AG04450 (cell line): ENCODE data around the gene BSN. TPM values are rescaled to one million over a fixed set of nuclear protein-coding genes. Genes with fewer than 3 reads are reported as not detected.

Experiments
- CTCF ChIA-PET: fragments of 300-600, 350-600 bp; formaldehyde crosslinking; extraction: SDS; loops from one replicate; lab custom pipeline; 2022; ENCODE audit warnings: antibody characterized with exemption, inconsistent platforms; lab: Charles Lee
- POLR2A ChIA-PET: fragments of 350-600 bp; formaldehyde crosslinking; extraction: SDS; loops from one replicate; lab custom pipeline; 2021; ENCODE audit warnings: antibody characterized with exemption, inconsistent platforms; lab: Yijun Ruan, JAX
- DNase-seq: peaks from one replicate; pipeline ENCODE4 v3.0.0-alpha.2; 2011; ENCODE audit warnings: low read depth, low spot score
- H3K27ac ChIP-seq: one replicate; pipeline ENCODE4 v1.5.1; 2012; ENCODE audit warnings: low read depth, low read length, control low read depth
- H3K27me3 ChIP-seq: one replicate; pipeline ENCODE4 v1.6.0; 2012; ENCODE audit warnings: low read length; ENCODE audit not compliant: control insufficient read depth, insufficient read depth
- H3K4me3 ChIP-seq: 2 replicates; pipeline ENCODE4 v1.5.1; 2011; ENCODE audit warnings: mild to moderate bottlenecking, low read depth, low read length, control low read depth
- H3K9me3 ChIP-seq: 2 replicates; pipeline ENCODE4 v1.5.1; 2012; ENCODE audit warnings: low read length; ENCODE audit not compliant: control insufficient read depth, insufficient read depth
- CTCF ChIP-seq: IDR thresholded peaks from 2 replicates; pipeline ENCODE4 v1.5.1; 2011; ENCODE audit warnings: low read depth, low read length, control low read depth, inconsistent platforms
- polyA plus RNA-seq: library from polyadenylated mRNA; depleted of rRNA; stranded (reverse); fragments of >200 nt; gene quantifications from 2 replicates; pipeline ENCODE4 v1.2.3, GENCODE V29; 2011

BSN gene
- polyA plus RNA-seq, 1 experiment, result not detected

DNA sequence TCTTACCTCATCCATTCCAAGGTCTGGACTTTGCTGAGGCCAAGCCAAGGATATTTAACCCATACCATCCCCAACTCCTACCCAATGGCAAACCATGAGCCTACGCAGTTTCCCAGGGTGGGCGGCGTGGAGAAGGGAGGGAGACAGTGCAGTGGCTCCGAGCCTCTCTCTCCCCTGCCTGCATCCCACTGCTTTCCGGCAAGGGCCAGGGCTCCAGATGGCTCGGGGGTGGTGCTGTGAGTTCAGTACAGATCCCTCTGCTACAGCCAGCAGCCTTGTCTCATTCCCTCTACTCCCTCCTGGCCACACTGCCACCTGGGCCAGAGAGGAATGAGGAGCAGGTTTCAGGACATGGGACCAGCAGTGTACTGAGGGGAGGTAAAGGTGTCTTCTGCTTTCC, 75.6 kb downstream of the BSN start:
- ChIA-PET CTCF (no interaction called here), POLR2A (no interaction called here)
- Histone ChIP-seq H3K27me3 (peaks cover 29% of the 10 kb centered on the region), H3K4me3 (no peak overlapping the region), H3K27ac (no peak overlapping the region), H3K9me3 (peaks cover 7% of the 10 kb centered on the region)
- no peak for TF ChIP-seq CTCF
- DNase-seq, result no peak

- POLR2A ChIA-PET, result no interaction called here
These were observed 76.5 kb downstream of the BSN start for GRCh38 chr3:49630784-49631183.

DNA sequence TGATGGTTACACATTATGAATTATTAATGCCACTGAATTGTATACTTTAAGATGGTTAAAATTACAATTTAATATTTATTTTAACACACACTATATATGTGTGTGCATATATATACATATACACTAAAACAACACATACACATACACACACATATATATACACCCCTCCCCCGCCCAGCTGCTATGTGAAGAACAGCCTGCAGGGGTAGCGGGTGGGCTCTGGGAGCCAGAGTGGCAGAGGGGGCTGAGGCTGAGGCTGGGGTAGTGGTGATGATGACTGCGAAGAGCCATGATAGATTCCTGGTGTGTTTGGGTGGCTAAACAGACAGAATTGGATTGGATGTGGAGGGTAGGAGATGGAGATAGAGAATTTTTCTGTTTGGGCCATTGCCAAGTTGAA, 80.5 kb downstream of the BSN start:
- no peak for DNase-seq
- ChIA-PET POLR2A (no interaction called here), CTCF (no interaction called here)
- Histone ChIP-seq H3K4me3 (no peak overlapping the region), H3K27me3 (peaks cover 14% of the 10 kb centered on the region), H3K27ac (no peak overlapping the region), H3K9me3 (peaks cover 7% of the 10 kb centered on the region)
- TF ChIP-seq CTCF, result no peak

More at GRCh38 chr3:49630784-49631183, 76.5 kb downstream of the BSN start:
- Histone ChIP-seq H3K27ac (no peak overlapping the region), H3K27me3 (peaks cover 31% of the 10 kb centered on the region), H3K4me3 (no peak overlapping the region), H3K9me3 (peaks cover 7% of the 10 kb centered on the region)
- DNase-seq, result no peak
- TF ChIP-seq CTCF, result no peak
- CTCF ChIA-PET, result no interaction called here

DNA sequence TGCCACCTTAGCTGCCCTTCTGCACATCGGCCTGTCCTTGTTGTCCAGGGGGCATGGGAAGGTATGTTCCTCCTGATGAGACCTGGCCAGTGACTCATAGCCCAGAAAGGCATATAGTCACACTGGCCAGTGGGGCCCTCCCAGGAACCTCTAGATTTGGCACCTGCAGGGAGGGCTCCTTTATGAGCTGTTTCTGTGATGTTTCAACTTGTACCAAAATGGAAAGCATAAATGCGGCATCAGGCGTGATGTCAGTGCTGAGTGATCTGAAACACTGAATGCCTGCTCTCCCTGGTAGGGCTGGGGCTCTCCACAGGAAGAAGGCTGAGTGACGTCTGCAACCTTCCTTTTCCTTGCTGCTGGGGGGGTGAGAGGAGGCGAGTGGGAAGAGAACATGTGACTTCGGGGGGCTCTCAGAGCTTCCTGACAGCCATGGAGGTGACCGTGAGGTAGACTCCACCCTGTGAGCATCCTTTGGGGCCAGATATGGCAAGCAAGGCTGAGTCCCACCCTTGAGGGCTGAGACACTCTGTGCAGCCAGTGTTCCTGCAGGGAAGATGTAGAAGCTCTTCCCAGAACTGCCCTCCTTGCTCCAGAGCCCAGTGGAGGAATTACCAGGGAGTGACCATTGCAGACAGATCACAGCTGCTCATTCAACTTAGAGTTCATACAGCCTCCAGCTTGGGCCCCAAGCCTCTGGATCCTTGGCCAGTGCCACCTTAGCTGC, 82.8 kb downstream of the BSN start:
- DNase-seq, result no peak
- Histone ChIP-seq H3K27ac (no peak overlapping the region), H3K4me3 (no peak overlapping the region), H3K9me3 (peaks cover 4% of the 10 kb centered on the region; the same call in 1 of the 2 replicates), H3K27me3 (peaks cover 13% of the 10 kb centered on the region)
- POLR2A ChIA-PET, result no interaction called here
- CTCF ChIA-PET, result interaction anchor here (1.2 kb wide), 1 partner anchor 97 kb away, joined by 4 read pairs; no protein-coding TSS in a partner anchor
- TF ChIP-seq CTCF, result no peak

DNA sequence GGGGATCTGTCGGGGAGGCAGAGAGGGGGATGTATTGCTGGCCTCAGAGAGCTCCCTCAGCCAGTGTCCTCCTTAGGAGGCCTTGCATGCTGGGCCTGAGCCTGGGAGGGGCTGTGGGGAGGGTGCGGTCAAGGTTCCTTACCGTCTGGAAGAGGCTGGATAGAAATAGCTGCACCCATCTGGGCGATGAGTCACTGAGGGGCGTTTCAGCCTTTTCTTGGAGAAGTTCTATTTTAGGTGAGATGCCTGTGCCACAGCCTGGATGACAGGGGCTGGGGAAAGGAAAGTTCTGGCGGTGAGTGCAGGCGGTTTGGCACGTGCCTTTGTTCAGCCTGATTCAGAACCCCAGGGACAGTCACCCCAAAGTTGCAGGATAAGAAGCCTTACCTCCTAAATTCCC, 84.2 kb downstream of the BSN start:
- TF ChIP-seq CTCF, result no peak
- Histone ChIP-seq H3K27ac (no peak overlapping the region), H3K4me3 (no peak overlapping the region), H3K9me3 (no peaks in the 10 kb centered on the region), H3K27me3 (peaks cover 17% of the 10 kb centered on the region)
- ChIA-PET CTCF (no interaction called here), POLR2A (no interaction called here)
- no peak for DNase-seq
